ENCODE measurements around the gene LYPD5.
"Not testable (repeated sequence)": the region's sequence is repeated elsewhere in the genome, so short reads cannot be mapped to it uniquely, and the experiment has no call there.

The LYPD5 gene

GRCh38 chr19:43778651-43779050 is 23.6 kb downstream of the LYPD5 start:
- no peak for DNase-seq (ENCODE audit: low read depth in 2 of 2)

GRCh38 chr19:43777163-43777695 is 25.0 kb downstream of the LYPD5 start:
- no peak for DNase-seq (ENCODE audit: low read depth in 2 of 2)

GRCh38 chr19:43776286-43776685 is 26.0 kb downstream of the LYPD5 start:
- DNase-seq (ENCODE audit: low read depth in 2 of 2): peak; percentile 48 to 52

GRCh38 chr19:43775299-43775890 is 26.9 kb downstream of the LYPD5 start:
- DNase-seq (ENCODE audit: low read depth in 2 of 2): no peak

- DNase-seq (ENCODE audit: low read depth in 2 of 2): not testable (repeated sequence)
These were observed 27.3 kb downstream of the LYPD5 start for GRCh38 chr19:43774940-43775258.

GRCh38 chr19:43774103-43774939 is 27.9 kb downstream of the LYPD5 start:
- DNase-seq (ENCODE audit: low read depth in 2 of 2): no peak

- no peak for DNase-seq (ENCODE audit: low read depth in 2 of 2)
These were observed 28.5 kb downstream of the LYPD5 start for GRCh38 chr19:43773725-43774102.

GRCh38 chr19:43769256-43769655 is 33.0 kb downstream of the LYPD5 start:
- DNase-seq (ENCODE audit: low read depth in 2 of 2): no peak

- DNase-seq (ENCODE audit: low read depth in 2 of 2): no peak
These were observed 33.8 kb downstream of the LYPD5 start for GRCh38 chr19:43768273-43769050.

GRCh38 chr19:43767818-43768217 is 34.4 kb downstream of the LYPD5 start:
- DNase-seq (ENCODE audit: low read depth in 2 of 2): no peak

- no peak for DNase-seq (ENCODE audit: low read depth in 2 of 2)
These were observed 34.9 kb downstream of the LYPD5 start for GRCh38 chr19:43767316-43767715.

GRCh38 chr19:43766755-43767043 is 35.5 kb downstream of the LYPD5 start:
- no peak for DNase-seq (ENCODE audit: low read depth in 2 of 2)

- DNase-seq (ENCODE audit: low read depth in 2 of 2): peak; percentile 62 to 72
These were observed 37.0 kb downstream of the LYPD5 start for GRCh38 chr19:43765109-43765876.

GRCh38 chr19:43764684-43765083 is 37.6 kb downstream of the LYPD5 start:
- DNase-seq (ENCODE audit: low read depth in 2 of 2): not testable (repeated sequence)

GRCh38 chr19:43763473-43763939 is 38.7 kb downstream of the LYPD5 start:
- DNase-seq (ENCODE audit: low read depth in 2 of 2): no peak

GRCh38 chr19:43762814-43763213 is 39.4 kb downstream of the LYPD5 start:
- no peak for DNase-seq (ENCODE audit: low read depth in 2 of 2)

GRCh38 chr19:43760941-43761340 is 41.3 kb downstream of the LYPD5 start:
- DNase-seq (ENCODE audit: low read depth in 2 of 2): no peak

GRCh38 chr19:43759515-43759914 is 42.7 kb downstream of the LYPD5 start:
- DNase-seq (ENCODE audit: low read depth in 2 of 2): no peak

GRCh38 chr19:43755256-43755801 is 46.9 kb downstream of the LYPD5 start:
- DNase-seq (ENCODE audit: low read depth in 2 of 2): peak; percentile 63 to 69

- DNase-seq (ENCODE audit: low read depth in 2 of 2): peak; percentile 95 to 98
These were observed 47.6 kb downstream of the LYPD5 start, which contains the start of gene SMG9 for GRCh38 chr19:43754503-43755255. Gene SMG9, minus strand, starts transcription at chr19:43754962. Its CDS starts 4,221 bp downstream, at chr19:43750741.

GRCh38 chr19:43754253-43754502 is 48.1 kb downstream of the LYPD5 start:
- no peak for DNase-seq (ENCODE audit: low read depth in 2 of 2)
